SK-N-MC (cell line): ENCODE measurements around the gene CALCOCO2.

Experiments
- EZH2 ChIP-seq: fragments of 200-600 bp; sonication (generic); IDR thresholded peaks from one replicate; pipeline ENCODE4 v1.6.1; 2017; ENCODE audit warnings: antibody characterized with exemption
- POLR2AphosphoS5 ChIP-seq: IDR thresholded peaks from 2 replicates; pipeline ENCODE4 v1.6.1; 2012; ENCODE audit warnings: mild to moderate bottlenecking, low read depth, low read length, borderline replicate concordance

DNA sequence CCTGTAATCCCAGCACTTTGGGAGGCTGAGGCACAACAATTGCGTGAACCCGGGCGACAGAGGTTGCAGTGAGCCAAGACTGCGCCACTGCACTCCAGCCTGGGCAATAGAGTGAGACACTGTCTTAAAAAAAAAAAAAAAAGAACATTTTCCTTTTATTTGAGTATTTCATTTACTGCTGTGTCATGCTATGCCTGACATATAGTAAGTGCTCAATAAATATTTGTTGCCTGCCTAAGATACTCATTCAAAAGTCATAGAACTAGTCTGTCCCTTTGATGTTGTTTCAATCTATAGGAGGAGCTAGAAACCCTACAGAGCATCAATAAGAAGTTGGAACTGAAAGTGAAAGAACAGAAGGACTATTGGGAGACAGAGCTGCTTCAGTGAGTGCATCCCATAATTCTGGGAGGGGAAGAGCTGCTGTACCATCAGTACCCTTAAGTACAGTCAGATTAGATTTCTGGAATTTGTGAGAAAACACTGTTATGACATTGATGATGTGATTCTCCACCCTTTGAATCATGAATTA, 20.0 kb downstream of the CALCOCO2 start:
- no peak for TF ChIP-seq POLR2AphosphoS5
- no peak for TF ChIP-seq EZH2
